Testis (tissue), 2 donors: ENCODE results near the gene GRIP1.

ENCODE experiments used
- POLR2A ChIP-seq: fragments of 450-650 bp; IDR thresholded peaks from one replicate; pipeline ENCODE4 v1.6.1; 2017; ENCODE audit warnings: antibody characterized with exemption, mild to moderate bottlenecking, moderate library complexity
- TF ChIP-seq, protein P1 (sequence below), 3 experiments: fragments of 450-650 bp in 2 of 3; fragments of 200-600 bp in 1 of 3; sonication (generic) in 1 of 3; IDR thresholded peaks; one replicate each; pipeline ENCODE4 v1.5.1; 2016 to 2019; ENCODE audit warnings: antibody characterized with exemption in 3 of 3, mild to moderate bottlenecking in 2 of 3, moderate library complexity in 1 of 3

DNA sequence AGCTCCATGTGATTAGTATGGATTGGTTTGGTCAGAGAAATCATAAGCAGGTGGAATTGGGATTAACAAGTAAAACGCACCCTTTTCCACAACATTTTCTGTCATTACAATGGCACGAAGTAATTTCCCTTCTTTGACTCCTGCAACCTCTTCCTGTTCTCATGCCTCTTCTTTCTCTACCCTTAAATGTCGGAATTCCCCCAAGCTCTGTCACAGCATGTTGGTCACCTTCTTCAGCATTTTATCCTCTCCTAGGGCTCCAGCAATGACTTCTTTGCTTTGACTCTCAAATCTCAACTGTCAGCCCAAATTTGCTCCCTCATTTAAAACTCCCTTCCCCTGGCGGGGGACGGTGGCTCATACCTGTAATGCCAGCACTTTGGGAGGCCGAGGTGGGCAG is 5.3 kb upstream of the GRIP1 start:
- TF ChIP-seq POLR2A, result no peak
- TF ChIP-seq, protein P1, sequence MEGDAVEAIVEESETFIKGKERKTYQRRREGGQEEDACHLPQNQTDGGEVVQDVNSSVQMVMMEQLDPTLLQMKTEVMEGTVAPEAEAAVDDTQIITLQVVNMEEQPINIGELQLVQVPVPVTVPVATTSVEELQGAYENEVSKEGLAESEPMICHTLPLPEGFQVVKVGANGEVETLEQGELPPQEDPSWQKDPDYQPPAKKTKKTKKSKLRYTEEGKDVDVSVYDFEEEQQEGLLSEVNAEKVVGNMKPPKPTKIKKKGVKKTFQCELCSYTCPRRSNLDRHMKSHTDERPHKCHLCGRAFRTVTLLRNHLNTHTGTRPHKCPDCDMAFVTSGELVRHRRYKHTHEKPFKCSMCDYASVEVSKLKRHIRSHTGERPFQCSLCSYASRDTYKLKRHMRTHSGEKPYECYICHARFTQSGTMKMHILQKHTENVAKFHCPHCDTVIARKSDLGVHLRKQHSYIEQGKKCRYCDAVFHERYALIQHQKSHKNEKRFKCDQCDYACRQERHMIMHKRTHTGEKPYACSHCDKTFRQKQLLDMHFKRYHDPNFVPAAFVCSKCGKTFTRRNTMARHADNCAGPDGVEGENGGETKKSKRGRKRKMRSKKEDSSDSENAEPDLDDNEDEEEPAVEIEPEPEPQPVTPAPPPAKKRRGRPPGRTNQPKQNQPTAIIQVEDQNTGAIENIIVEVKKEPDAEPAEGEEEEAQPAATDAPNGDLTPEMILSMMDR (IDR thresholded peaks at IDR 0.05), result no peak
